ENCODE data around the gene L3MBTL4.
"Not testable (repeated sequence)": the region's sequence is repeated elsewhere in the genome, so short reads cannot be mapped to it uniquely, and the experiment has no call there.

The L3MBTL4 gene

GRCh38 chr18:6406075-6406909, 8.4 kb downstream of the L3MBTL4 start:
- no peak for DNase-seq

DNA sequence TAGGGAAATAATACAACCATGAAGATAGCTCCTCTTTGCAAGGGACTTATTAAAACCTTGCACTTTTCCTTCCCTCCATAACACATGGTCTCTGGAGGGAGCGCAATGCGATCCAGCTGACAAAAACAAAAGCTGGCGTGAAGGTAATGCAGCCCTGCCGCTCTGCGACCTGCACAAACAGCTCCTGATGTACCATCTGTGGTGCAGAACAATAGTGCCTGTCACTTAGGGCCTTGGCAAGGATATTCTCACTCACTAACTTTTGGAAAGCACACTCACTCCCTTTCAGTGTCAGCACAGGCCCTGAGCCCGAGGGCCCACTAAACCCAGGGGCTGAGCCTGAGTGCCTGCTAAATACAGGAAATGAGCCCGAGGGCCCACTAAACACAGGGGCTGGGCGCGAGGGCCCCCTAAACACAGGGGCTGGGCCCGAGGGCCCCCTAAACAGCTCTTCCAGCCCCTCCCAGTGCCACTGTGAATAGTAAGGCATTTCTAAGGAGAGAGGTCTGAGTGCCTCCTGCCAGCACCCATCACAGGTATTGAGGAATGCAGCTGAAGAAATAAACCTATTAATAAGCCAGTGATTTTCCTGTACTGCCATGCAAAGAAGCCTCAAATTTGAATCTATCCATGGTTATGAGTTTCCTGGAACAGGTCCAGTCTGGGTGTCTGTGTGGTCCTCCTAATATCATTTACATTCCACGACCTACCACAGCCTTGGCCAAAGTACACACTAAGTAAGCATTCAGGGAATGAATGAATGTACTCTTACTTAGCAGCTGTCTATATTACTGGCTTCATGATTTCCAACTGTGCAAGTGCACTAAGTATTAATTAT, 9.3 kb downstream of the L3MBTL4 start:
- no peak for DNase-seq

DNA sequence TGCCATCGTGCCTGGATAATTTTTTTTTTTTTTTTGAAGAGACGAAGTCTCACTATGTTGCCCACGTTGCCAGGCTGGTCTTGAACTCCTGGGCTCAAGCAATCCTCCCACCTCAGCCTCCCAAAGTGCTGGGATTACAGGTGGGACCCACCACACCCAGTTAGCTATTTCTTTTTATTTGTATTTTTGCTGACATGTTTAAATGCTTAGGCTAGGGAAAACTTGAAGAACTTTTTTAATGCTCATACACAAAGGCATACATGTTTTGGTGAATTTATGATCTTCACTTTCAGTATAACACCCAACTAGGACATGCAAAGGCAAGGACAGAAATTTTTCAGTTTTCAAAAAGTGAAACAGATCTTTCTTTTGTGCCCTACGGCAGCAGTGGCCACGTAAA, 9.9 kb downstream of the L3MBTL4 start:
- DNase-seq = no peak

- DNase-seq = no peak
Measured at GRCh38 chr18:6401687-6402086, 13.0 kb downstream of the L3MBTL4 start.

DNA sequence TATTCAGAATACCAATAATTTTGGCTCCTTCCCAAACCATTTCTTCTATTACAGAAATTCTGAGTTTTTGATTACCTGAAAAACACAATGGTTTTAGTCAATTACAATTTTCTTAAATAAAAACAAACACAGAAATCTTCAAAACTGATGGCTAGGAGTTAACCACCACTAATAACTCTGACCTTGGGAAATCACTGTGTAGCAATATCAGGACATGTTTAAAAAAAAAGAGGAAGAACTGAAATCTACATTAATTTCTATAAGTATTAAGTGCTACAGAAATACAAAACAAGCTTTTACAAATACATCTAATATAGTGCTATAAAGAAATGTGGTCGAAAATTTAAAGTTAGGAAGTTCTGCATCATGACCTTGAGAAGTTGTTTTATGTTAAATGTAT, 14.9 kb downstream of the L3MBTL4 start:
- DNase-seq = no peak

DNA sequence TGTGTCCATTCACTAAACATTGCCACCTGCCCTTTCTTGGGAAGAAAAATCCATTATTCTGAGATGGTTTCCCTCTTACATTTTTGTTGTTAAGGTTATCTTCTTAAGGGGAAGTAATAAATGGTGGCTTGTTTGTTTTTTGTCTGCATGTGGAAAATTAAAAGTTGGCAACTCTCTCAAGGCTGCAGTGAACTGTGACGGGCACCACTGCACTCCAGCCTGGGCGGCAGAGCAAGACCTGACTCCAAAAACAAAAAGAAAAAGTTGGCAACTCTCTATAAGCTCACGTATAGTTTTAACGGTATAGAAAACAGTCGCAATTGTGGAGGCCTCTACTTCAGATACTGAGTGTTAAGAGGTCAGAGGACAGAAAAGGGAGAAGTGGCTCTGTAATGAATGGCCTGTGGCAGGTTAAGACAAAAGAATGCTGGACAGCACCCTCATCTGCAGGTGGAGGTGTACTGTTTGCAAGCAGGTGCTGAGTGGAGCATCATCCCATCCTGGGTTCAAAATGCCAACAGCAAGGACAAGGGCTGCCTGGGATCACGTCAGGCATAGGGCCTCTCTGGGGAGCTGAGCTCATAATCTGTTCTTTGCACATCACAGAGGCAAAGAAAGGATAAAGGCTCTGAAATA, 16.7 kb downstream of the L3MBTL4 start:
- no peak for DNase-seq

GRCh38 chr18:6396847-6397246, 17.9 kb downstream of the L3MBTL4 start:
- no peak for DNase-seq

- DNase-seq = no peak
Measured at GRCh38 chr18:6396276-6396675, 18.4 kb downstream of the L3MBTL4 start.

DNA sequence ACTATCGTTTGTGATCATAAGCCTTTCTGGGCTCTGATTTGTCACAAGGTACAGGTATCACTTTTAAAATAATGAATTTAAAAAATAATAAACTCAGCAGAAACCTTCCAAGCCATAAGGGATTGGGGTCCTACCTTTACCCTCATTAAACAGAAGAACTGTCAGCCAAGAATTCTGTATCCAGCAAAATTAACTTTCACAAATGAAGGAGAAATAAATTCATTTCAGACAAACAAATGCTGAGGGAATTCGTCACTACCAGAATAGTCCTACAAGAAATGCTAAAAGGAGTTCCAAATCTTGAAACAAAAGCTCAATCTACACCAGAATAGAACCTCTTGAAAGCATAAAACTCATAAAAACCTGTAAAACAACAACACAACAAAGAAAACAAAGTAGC, 25.7 kb downstream of the L3MBTL4 start:
- DNase-seq = no peak

- DNase-seq = no peak
Measured at GRCh38 chr18:6382963-6383362, 31.7 kb downstream of the L3MBTL4 start.

GRCh38 chr18:6377473-6377872, 37.2 kb downstream of the L3MBTL4 start:
- DNase-seq = not testable (repeated sequence)

DNA sequence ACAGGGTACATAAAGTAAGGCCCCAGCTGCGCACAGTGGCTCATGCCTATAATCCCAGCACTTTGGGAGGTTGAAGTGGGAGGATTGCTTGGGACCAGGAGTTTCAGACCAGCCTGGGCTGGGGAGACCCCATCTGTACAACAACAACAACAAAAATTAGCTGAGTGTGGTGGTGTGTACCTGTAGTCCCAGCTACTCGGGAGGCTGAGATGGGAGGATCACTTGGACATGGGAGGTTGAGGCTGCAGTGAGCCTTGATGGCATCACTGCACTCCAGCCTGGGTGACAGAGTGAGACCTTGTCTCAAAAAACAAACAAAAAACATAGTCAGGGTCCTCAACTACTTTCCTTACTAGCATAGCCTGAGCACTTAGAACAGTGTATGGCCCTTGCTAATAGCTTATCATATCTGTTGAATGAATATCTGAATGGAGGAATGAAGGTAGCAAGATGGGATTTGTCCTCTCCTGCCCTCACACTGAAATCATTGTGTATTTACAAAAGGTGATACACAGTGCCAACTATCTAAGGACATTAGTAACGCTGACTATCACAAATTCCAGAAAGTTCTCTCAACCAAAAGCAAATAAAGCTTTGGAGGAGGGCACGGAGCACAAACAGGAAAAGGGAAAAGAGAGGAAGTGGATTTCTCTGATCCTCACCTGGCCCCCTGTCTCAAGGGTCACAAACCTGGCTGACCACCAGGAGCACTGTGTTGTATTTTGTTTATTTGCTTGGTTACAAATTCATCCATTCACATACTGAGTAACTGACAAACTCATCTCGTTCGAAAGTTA, 38.1 kb downstream of the L3MBTL4 start:
- DNase-seq = no peak

DNA sequence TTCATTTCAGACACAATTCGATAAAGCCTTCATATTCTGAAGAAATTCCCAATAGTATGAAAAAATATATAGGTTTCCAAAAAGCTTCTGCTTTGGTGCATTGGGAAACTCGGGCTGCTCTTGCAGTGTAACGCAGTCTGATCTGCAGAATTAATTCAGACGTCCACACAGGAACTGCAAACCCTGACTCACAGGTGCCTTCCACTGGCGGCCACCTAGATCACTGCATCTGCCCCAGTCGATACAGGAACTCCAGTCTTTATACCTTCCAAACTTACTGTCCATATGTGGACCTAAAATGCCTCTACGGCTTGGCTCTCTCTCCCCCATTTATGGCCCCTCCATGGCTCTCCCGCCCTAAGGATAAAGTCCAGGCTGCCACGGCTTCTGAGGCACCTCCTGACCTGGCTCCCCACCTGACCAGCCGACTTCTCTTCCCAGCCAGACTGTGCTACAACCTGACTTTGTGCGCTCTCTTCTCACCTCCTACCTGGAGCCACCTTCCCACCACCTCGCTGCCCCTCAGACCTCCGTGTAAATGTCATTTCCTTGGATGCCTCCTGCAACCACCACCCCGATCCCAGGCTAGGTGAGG, 39.7 kb downstream of the L3MBTL4 start:
- DNase-seq = no peak

- DNase-seq = no peak
Measured at GRCh38 chr18:6374340-6374739, 40.4 kb downstream of the L3MBTL4 start.

- no peak for DNase-seq
Measured at GRCh38 chr18:6373187-6373586, 41.5 kb downstream of the L3MBTL4 start.

- DNase-seq = no peak
Measured at GRCh38 chr18:6370886-6371635, 43.6 kb downstream of the L3MBTL4 start.

DNA sequence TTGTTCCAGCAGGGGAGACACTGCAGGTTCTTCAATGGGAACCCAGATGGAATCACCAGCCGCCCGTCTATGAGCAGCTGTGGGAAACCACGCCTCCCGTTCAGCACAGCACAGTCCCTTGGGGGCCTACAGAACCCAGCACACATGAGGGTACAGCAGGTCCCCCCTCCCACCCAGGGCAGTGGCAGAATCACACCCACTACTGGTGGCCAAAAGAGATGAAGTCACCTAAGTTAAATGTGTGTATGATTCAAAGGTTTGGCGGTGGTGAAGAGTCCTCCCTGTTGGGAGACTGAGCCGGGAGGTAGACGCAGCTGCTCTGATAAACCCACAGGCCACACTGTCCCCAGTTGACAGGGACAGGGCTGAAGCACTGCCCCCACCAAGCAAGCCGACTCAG, 44.3 kb downstream of the L3MBTL4 start:
- DNase-seq = no peak

- no peak for DNase-seq
Measured at GRCh38 chr18:6368017-6368416, 46.7 kb downstream of the L3MBTL4 start.

GRCh38 chr18:6367208-6367607, 47.5 kb downstream of the L3MBTL4 start:
- DNase-seq = no peak

DNA sequence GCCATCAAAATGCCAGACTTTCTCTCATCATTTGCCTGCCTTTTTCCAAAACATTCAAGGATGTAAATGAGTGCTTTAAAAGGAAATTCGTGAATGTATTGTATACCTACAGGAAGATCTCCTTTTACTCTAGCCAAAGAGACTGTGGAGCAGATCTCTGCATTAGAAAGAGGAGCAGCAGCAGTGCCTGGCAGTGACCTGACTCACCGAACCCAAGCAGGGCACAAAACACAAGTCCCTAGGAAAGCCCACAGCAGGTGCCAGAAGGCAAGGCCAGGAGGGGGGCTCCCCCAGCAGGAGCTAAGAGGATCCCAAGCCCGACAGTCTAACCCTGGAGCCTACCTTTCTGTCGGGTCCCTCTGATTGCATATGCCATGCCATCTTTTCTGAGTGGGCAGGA, 47.9 kb downstream of the L3MBTL4 start:
- no peak for DNase-seq

DNA sequence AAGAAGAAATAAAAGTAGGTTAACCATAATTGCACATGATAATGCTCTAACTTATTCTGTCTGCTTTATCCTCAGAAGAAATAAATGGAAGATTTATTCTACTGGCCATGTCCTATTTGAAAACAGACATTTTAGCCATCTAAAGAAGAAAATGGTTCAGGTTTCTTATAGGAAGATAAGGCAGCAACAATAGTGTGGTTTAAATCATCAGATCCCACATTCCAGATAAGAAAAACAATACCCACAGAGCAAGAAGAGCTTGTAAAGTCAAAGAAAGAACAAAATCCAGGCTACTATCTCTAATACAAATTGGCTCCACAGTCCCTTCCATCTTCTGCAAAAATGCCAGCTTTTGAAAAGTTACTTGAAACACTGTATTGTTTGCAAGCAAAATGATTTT, 49.3 kb downstream of the L3MBTL4 start:
- DNase-seq = no peak

DNA sequence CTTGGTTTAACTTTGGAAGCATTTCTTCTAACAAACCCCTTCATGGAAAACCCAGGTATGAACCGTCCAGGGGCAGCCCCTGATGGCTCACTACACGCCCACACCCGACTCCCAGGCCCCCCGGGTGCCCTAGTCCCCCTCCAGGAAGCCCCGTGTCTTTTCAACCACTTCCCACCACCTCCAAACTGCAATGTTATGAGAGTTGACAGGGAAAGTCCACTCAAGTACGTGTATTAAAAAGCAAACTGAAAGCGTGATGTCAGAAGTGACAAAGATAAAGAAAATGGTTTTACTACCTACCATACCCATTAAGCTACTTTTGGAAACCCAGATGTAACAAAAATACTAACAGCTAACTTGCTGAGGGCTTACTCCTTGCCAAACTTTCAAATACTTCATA, 51.5 kb downstream of the L3MBTL4 start:
- DNase-seq = no peak

Data from activated CD4-positive, alpha-beta T cell treated with anti-CD3 and anti-CD28 coated beads for 48 hours (primary cell).